Mammary epithelial cell (primary cell): ENCODE measurements around the gene ERF.

Experiments
- EZH2 ChIP-seq: IDR thresholded peaks from 2 replicates; pipeline ENCODE4 v1.6.1; 2012; ENCODE audit warnings: low read length, inconsistent platforms, borderline replicate concordance
- TF ChIP-seq, protein P1 (sequence below), 2 donors: IDR thresholded peaks in 1 of 2; conservative IDR thresholded peaks in 1 of 2; 2 replicates each; pipeline ENCODE4 v1.5.1; 2011 to 2012; ENCODE audit warnings: inconsistent platforms in 2 of 2, low read length in 2 of 2, mild to moderate bottlenecking in 2 of 2, control low read depth in 1 of 2, low read depth in 1 of 2; ENCODE audit not compliant: insufficient read depth in 1 of 2; ENCODE audit errors: extremely low read depth in 1 of 2

DNA sequence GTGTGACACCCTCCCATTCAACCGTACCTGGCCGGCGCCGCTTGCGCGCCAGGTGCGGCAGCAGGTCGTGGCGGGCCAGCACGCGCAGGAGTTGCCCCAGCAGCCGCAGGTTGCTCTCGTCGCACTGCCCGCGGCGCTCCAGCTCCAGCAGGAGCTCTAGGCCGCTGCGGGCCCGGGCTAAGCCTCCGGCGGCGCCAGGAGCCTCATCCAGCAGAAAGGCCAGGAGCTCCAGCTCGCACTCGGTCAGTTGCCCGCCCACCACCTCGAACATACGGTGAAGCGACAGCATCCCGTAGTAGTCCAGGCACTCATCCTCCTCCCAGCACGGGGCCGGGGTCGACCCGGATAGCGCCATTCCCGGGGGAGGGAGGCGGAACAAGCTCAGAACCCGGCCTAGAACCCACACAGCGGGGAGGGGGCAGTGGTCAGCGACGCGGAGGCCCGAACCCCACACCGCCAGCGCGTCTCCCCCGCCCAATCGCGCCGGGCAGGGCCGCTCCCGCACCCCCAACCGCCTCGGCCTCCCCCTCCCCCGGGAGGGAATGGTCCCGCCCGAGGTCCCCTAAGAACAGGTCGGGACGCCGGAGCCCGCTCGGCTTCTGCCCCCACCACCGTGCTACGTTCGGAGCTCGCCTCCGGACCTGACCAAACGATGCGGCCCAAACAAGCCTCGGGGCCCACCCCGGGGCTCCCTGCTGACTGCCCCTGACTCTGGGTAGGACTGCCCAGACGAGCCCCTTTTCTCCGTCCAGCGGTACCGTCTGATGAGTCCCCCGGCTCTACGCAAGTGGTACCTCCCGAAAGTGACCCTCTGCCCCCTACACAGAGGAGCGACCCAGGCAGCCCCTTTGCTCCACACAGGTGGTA lies 38.0 kb downstream of the ERF start:
- TF ChIP-seq, protein P1, sequence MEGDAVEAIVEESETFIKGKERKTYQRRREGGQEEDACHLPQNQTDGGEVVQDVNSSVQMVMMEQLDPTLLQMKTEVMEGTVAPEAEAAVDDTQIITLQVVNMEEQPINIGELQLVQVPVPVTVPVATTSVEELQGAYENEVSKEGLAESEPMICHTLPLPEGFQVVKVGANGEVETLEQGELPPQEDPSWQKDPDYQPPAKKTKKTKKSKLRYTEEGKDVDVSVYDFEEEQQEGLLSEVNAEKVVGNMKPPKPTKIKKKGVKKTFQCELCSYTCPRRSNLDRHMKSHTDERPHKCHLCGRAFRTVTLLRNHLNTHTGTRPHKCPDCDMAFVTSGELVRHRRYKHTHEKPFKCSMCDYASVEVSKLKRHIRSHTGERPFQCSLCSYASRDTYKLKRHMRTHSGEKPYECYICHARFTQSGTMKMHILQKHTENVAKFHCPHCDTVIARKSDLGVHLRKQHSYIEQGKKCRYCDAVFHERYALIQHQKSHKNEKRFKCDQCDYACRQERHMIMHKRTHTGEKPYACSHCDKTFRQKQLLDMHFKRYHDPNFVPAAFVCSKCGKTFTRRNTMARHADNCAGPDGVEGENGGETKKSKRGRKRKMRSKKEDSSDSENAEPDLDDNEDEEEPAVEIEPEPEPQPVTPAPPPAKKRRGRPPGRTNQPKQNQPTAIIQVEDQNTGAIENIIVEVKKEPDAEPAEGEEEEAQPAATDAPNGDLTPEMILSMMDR (conservative IDR thresholded peaks at IDR 0.05 in 1 of 2, IDR thresholded peaks at IDR 0.05 in 1 of 2; ENCODE audit: extremely low read depth in 1 of 2, insufficient read depth in 1 of 2, low read depth in 1 of 2, low read length in 2 of 2), result no peak
- TF ChIP-seq EZH2, result no peak
